Subcutaneous abdominal adipose tissue (tissue), 5 donors: ENCODE results near the gene GGACT.

Experiments
- H3K27ac ChIP-seq: one replicate; pipeline ENCODE4 v1.7.0; 2013; ENCODE audit warnings: low read depth, mild to moderate bottlenecking, inconsistent platforms, low read length, moderate library complexity
- H3K27me3 ChIP-seq, 5 donors: one replicate each; pipeline ENCODE4 v1.7.0; 2013; ENCODE audit warnings: low read length in 5 of 5, inconsistent platforms in 1 of 5; ENCODE audit not compliant: control insufficient read depth in 5 of 5, insufficient read depth in 4 of 5
- H3K36me3 ChIP-seq, 5 donors: one replicate each; pipeline ENCODE4 v1.7.0; 2013; ENCODE audit warnings: low read length in 5 of 5; ENCODE audit not compliant: control insufficient read depth in 5 of 5, insufficient read depth in 5 of 5
- H3K4me1 ChIP-seq, 5 donors: one replicate each; pipeline ENCODE4 v1.7.0; 2013; ENCODE audit warnings: low read length in 5 of 5, mild to moderate bottlenecking in 3 of 5, moderate library complexity in 1 of 5; ENCODE audit not compliant: control insufficient read depth in 5 of 5, insufficient read depth in 5 of 5
- H3K4me3 ChIP-seq, 5 donors: one replicate each; pipeline ENCODE4 v1.7.0; 2013; ENCODE audit warnings: low read length in 5 of 5, low read depth in 1 of 5
- H3K9ac ChIP-seq, 5 donors: one replicate each; pipeline ENCODE4 v1.7.0; 2013; ENCODE audit warnings: low read length in 5 of 5, mild to moderate bottlenecking in 4 of 5, moderate library complexity in 3 of 5
- H3K9me3 ChIP-seq, 5 donors: one replicate each; pipeline ENCODE4 v1.7.0; 2013; ENCODE audit warnings: low read length in 5 of 5; ENCODE audit not compliant: control insufficient read depth in 5 of 5
- donor health status: healthy.
- donor health status: healthy.
- donor health status: healthy.
- donor health status: healthy.
- donor health status: healthy.

GGACT gene

GRCh38 chr13:100518394-100519062 is 70.1 kb downstream of the GGACT start:
- peaks cover 0 to 13% (median 11%) of the 10 kb centered on the region in 5 donors for H3K4me1 ChIP-seq
- H3K4me3 ChIP-seq: no peak overlapping the region
- H3K9me3 ChIP-seq: no peaks in the 10 kb centered on the region
- H3K27me3 ChIP-seq: no peaks in the 10 kb centered on the region
- H3K36me3 ChIP-seq: peaks cover 0 to 14% (median 7%) of the 10 kb centered on the region in 5 donors
- H3K9ac ChIP-seq: no peak overlapping the region
- H3K27ac ChIP-seq: no peak overlapping the region

DNA sequence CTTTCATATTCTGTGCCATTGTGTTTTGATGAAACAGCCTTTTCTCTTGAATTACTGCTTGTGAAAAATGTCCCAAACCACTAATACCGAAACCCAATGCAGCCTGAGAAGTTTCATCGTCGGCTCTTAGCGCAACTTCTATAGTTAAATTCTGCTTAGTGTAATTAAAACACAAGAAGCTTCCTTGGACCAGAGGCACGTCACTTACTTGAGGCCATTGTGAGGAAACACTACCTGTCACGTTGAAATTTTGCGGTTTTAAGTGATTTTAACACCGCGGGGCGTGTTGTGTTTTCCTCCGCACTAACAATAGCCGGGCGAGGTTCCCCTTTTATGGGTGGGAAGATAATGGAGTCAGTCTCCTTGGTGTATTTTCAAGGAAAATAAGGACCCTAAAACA is 70.9 kb downstream of the GGACT start:
- Histone ChIP-seq H3K9ac (no peak overlapping the region), H3K27ac (no peak overlapping the region), H3K27me3 (no peaks in the 10 kb centered on the region)

GRCh38 chr13:100517135-100517534 is 71.5 kb downstream of the GGACT start:
- H3K9ac ChIP-seq: no peak overlapping the region
- no peaks in the 10 kb centered on the region for H3K9me3 ChIP-seq
- peaks cover 0 to 14% (median 11%) of the 10 kb centered on the region in 5 donors for H3K4me1 ChIP-seq
- H3K27ac ChIP-seq: no peak overlapping the region
- peaks cover 0 to 12% (median 7%) of the 10 kb centered on the region in 5 donors for H3K36me3 ChIP-seq
- H3K27me3 ChIP-seq: no peaks in the 10 kb centered on the region
- no peak overlapping the region for H3K4me3 ChIP-seq

More for the DNA sequence above, 70.9 kb downstream of the GGACT start:
- peaks cover 0 to 12% (median 7%) of the 10 kb centered on the region in 5 donors for H3K36me3 ChIP-seq
- H3K9me3 ChIP-seq: no peaks in the 10 kb centered on the region
- no peak overlapping the region for H3K4me3 ChIP-seq
- H3K4me1 ChIP-seq: peaks cover 0 to 14% (median 11%) of the 10 kb centered on the region in 5 donors

GRCh38 chr13:100515410-100515800 is 73.2 kb downstream of the GGACT start:
- H3K9ac ChIP-seq: no peak overlapping the region
- H3K27me3 ChIP-seq: no peaks in the 10 kb centered on the region

DNA sequence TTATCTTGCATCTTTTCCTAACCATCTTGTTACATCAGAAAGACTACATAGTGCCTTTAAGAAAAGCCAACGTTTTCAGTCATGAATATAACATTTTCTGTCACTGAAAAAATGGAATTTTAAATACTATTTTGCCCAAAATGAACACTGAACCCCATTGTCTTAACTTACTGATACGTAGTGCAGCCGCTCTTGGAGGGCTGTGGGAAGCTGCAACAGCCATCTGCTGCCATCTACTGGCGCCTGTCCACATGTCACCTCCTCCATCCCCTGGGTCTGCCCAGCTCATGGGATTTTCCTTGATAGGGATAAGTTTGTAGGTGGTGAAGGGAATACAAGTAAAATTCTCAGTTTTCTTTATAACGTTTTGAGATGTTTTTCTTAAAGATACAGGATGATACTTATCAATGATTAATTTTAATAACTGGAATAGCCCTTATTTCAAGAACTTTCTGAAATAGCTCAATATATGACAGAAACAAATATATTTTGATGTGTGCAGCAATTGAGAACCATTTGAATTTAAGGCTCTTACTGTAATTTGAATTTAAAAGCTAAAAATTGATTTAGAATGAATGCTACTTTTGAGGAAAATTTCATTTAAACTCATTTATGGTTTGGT is 73.7 kb downstream of the GGACT start:
- Histone ChIP-seq H3K9ac (no peak overlapping the region), H3K36me3 (peaks cover 0 to 12% (median 7%) of the 10 kb centered on the region in 5 donors), H3K9me3 (no peaks in the 10 kb centered on the region), H3K4me3 (no peak overlapping the region), H3K4me1 (peaks cover 0 to 14% (median 11%) of the 10 kb centered on the region in 5 donors), H3K27me3 (no peaks in the 10 kb centered on the region), H3K27ac (no peak overlapping the region)

More at GRCh38 chr13:100515410-100515800, 73.2 kb downstream of the GGACT start:
- Histone ChIP-seq H3K36me3 (peaks cover 0 to 12% (median 7%) of the 10 kb centered on the region in 5 donors), H3K9me3 (no peaks in the 10 kb centered on the region), H3K27ac (no peak overlapping the region), H3K4me1 (peaks cover 0 to 14% (median 11%) of the 10 kb centered on the region in 5 donors), H3K4me3 (no peak overlapping the region)

DNA sequence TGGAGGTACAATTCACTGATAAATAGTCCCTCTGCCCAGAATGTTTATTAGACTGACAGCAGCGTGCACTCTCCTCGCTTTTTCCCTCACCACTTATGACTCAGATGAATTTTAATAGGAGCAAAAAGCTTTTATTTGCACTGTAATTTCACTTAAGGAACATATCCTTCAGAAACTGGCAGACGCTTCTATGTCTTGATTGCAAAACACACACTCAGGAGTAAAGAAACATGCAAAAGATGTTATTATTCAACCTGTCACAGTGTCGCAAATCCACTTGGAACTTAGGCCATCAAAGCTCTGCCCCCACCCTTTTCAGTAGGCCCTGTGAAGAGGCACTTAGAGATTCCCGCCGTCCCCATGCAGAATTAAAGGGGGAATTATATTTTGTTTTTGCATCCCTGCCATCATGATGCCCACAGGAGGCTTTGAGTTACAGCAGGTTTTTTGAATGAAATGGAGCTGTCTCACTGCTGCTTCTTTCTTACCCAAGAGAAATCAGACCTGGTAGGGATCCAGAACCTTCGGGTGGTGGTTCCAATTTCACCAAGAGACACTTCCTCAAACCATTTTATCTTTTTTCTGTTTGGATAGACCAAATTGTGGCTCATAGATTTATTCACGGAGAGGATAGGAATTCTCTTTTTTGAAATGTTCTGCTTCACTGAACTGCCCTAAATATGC is 74.5 kb downstream of the GGACT start:
- Histone ChIP-seq H3K36me3 (peaks cover 0 to 10% (median 4%) of the 10 kb centered on the region in 5 donors), H3K4me3 (no peak overlapping the region), H3K27me3 (no peaks in the 10 kb centered on the region), H3K4me1 (peaks cover 0 to 14% (median 11%) of the 10 kb centered on the region in 5 donors), H3K9me3 (no peaks in the 10 kb centered on the region), H3K27ac (no peak overlapping the region), H3K9ac (no peak overlapping the region)

DNA sequence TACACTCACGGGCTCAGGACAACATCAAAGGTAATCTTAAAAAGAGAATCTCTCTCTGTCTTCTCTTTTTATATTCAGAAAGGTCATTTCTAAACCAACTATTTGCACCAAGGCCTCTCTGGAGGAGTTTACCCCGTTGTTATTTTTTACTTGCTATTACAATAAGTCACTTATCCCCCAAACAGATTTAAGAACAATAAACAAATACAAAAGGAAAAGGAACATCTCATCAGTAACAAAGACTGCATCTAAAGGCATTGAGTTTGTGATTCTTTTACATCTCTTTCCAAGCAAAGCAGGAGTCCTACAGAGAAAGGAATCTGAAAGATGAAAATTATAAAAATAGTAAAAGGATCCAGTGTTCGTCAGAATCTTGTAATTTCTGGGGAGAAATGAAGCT is 75.4 kb downstream of the GGACT start:
- peaks cover 0 to 10% (median 4%) of the 10 kb centered on the region in 5 donors for H3K36me3 ChIP-seq
- H3K9ac ChIP-seq: no peak overlapping the region
- no peak overlapping the region for H3K4me3 ChIP-seq
- no peaks in the 10 kb centered on the region for H3K27me3 ChIP-seq
- H3K9me3 ChIP-seq: no peaks in the 10 kb centered on the region
- H3K27ac ChIP-seq: no peak overlapping the region
- H3K4me1 ChIP-seq: peaks cover 0 to 14% (median 11%) of the 10 kb centered on the region in 5 donors

DNA sequence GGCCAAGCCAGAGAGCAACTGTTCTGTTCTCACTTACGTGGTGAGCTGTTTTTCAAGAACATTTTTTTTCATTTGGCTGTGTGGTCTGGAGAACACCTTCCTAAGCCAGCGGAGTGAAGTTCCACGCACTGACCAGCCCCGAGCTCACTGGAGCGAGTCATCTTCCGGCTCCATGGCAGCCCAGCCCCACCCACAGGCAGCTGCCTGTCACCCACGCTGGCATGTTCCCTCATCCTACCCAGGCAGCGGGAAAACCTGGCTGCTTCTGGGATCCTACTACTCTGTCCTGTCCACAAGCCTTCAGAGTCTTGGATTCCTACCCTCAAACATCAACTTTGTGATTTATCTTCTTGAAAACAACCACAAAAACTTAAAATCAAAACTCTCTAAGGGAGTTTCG is 76.2 kb downstream of the GGACT start:
- Histone ChIP-seq H3K27me3 (no peaks in the 10 kb centered on the region), H3K4me3 (no peak overlapping the region), H3K27ac (no peak overlapping the region), H3K36me3 (peaks cover 0 to 10% (median 4%) of the 10 kb centered on the region in 5 donors), H3K4me1 (peaks cover 0 to 14% (median 11%) of the 10 kb centered on the region in 5 donors), H3K9me3 (no peaks in the 10 kb centered on the region), H3K9ac (no peak overlapping the region)

DNA sequence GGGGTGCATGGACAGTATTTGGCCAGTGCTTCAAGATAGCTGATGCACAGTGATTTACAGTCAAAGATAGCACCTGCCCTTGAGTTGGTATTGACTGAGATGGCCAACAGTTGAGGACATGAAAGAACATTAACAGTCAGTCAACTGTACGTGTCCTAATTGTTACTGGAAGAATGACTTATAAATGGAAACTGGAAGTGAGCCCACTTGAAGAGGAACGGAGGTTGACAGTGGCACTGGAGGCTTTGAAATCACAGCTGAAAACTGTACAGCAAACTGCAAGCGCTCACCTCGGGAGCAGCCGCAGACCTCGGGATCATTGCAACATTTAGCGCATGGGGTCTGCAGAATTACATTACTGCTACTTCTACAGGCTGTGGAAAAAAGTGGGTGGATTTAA is 77.1 kb downstream of the GGACT start:
- Histone ChIP-seq H3K36me3 (peaks cover 0 to 10% (median 4%) of the 10 kb centered on the region in 5 donors), H3K4me1 (peaks cover 0 to 14% (median 11%) of the 10 kb centered on the region in 5 donors), H3K27ac (no peak overlapping the region), H3K9ac (no peak overlapping the region), H3K9me3 (no peaks in the 10 kb centered on the region), H3K4me3 (no peak overlapping the region), H3K27me3 (no peaks in the 10 kb centered on the region)
